ENCODE measurements around the gene CCND1. TPM values are rescaled to one million over a fixed set of nuclear protein-coding genes. Genes with fewer than 3 reads are reported as not detected.

CCND1 gene
- total and polyA plus RNA-seq, 2 of the 8 experiments (the other 6 are each of a cell fraction or from before 2014, with no cell fraction given), result 64.5 to 170 TPM

DNA sequence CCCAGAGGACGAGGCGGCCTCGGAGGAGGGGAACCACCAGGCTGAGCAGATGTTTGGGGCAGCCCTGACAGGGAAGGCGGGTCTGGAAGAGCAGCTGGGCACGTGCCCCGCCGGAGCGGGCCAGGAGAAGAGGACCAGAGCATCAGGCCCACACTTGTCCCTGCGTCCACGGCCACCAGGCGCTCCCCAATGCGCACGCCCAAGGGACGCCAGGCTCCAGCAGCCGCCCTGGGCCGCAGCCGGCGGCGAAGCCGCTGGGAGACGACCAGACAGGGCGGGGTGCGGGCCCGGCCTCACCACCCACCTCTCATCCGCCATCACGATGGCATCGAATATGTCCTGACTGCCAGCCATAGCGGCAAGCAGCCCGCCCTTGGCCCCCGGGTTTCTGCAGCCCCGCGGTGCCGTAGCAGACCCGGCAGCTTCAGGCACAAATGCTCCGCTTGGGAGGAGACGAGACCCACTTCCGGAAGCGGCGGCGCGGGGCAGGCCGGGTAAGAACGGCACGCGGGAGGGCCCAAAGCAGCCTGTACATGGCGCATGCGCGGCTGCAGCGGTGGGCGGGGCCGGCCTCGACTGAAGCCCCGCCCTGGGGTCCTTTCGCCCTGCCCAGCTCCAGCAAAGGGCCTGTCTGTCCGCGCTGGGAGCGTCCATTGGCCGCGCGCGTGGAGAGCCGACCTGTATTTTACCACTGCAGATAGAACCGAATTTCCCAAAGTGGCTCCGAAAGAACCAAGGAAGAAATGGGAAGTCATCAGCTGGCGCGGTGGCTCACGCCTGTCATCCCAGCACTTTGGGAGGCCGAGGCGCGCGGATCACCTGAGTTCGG is 34.1 kb downstream of the CCND1 start, which contains the start of gene LTO1 (continued):
- TF ChIP-seq E2F6 (IDR thresholded peaks at IDR 0.05) (peak; percentile 62; the same call in 1 of the 2 replicates), CHD2 (IDR thresholded peaks at IDR 0.05; ENCODE audit: low read length) (no peak), RXRA (IDR thresholded peaks at IDR 0.05; ENCODE audit: insufficient read depth, low read depth, low read length) (no peak), CTBP2 (IDR thresholded peaks at IDR 0.05; ENCODE audit: borderline replicate concordance, insufficient read depth, insufficient read length, low read length) (no peak), GTF2F1 (IDR thresholded peaks at IDR 0.05; ENCODE audit: borderline replicate concordance, low read depth, low read length) (no peak), CEBPB (IDR thresholded peaks at IDR 0.05; ENCODE audit: low read depth, low read length) (no peak), JUN (IDR thresholded peaks at IDR 0.05; ENCODE audit: low read depth, low read length) (no peak), BRCA1 (IDR thresholded peaks at IDR 0.05; ENCODE audit: low read depth, low read length) (no peak), TEAD4 (IDR thresholded peaks at IDR 0.05; ENCODE audit: low read depth, low read length) (no peak), PHF8 (conservative IDR thresholded peaks at IDR 0.05; ENCODE audit: low read depth, low read length) (peak; percentile 80), POLR2A (IDR thresholded peaks at IDR 0.05; ENCODE audit: control extremely low read depth in 1 of 2, low read depth in 2 of 2, low read length in 2 of 2) (peak in 1 of 2 experiments; percentile 62; a peak in 1 of 3 replicates), RAD21 (IDR thresholded peaks at IDR 0.05 in 1 of 2, conservative IDR thresholded peaks at IDR 0.05 in 1 of 2; ENCODE audit: low read depth in 2 of 2, low read length in 2 of 2) (no peak), JUND (IDR thresholded peaks at IDR 0.05; ENCODE audit: low read length) (no peak), CBX5 (IDR thresholded peaks at IDR 0.05; ENCODE audit: low read depth, low read length) (no peak), ATF3 (IDR thresholded peaks at IDR 0.05; ENCODE audit: insufficient read depth, low read depth, low read length) (no peak), YY1 (IDR thresholded peaks at IDR 0.05; ENCODE audit: low read depth, low read length) (0 out of 2 replicates have a peak, but pooled peaks have one; percentile 5), POU5F1 (IDR thresholded peaks at IDR 0.05; ENCODE audit: low read depth, low read length) (no peak), BACH1 (IDR thresholded peaks at IDR 0.05; ENCODE audit: low read length) (0 out of 2 replicates have a peak, but pooled peaks have one; percentile 13), KDM5A (IDR thresholded peaks at IDR 0.05; ENCODE audit: low read length) (peak; percentile 45; the same call in 1 of the 2 replicates), RFX5 (IDR thresholded peaks at IDR 0.05; ENCODE audit: borderline replicate concordance, low read depth, low read length) (no peak)
- TF ChIP-seq, protein P1, sequence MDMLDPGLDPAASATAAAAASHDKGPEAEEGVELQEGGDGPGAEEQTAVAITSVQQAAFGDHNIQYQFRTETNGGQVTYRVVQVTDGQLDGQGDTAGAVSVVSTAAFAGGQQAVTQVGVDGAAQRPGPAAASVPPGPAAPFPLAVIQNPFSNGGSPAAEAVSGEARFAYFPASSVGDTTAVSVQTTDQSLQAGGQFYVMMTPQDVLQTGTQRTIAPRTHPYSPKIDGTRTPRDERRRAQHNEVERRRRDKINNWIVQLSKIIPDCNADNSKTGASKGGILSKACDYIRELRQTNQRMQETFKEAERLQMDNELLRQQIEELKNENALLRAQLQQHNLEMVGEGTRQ (IDR thresholded peaks at IDR 0.05; ENCODE audit: low read length), result no peak
- TF ChIP-seq, protein P2, sequence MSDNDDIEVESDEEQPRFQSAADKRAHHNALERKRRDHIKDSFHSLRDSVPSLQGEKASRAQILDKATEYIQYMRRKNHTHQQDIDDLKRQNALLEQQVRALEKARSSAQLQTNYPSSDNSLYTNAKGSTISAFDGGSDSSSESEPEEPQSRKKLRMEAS (IDR thresholded peaks at IDR 0.05), result peak; percentile 63

Measured in H1 (cell line).